K562 (cell line): Measurements from ENCODE around the gene POLR1H. TPM values are rescaled to one million over a fixed set of nuclear protein-coding genes. Genes with fewer than 3 reads are reported as not detected.

Experiments used
- CREB1 ChIP-seq, 2 experiments: sonication (generic) in 1 of 2; formaldehyde crosslinking in 1 of 2; IDR thresholded peaks; 2 replicates each; pipeline versions ENCODE4 v1.6.1 to v1.8.0; 2012 to 2022; ENCODE audit warnings: inconsistent platforms in 1 of 2, mild to moderate bottlenecking in 1 of 2, missing genetic modification reagents in 1 of 2, moderate library complexity in 1 of 2
- DLX4 ChIP-seq: fragments of 250-450 bp; sonication (Bioruptor Pico); IDR thresholded peaks from 2 replicates; pipeline ENCODE4 v1.6.1; 2021; ENCODE audit warnings: mild to moderate bottlenecking
- DMBX1 ChIP-seq: fragments of 250-450 bp; sonication (Bioruptor Pico); IDR thresholded peaks from 2 replicates; pipeline ENCODE4 v1.8.0; 2022; ENCODE audit warnings: inconsistent platforms, mild to moderate bottlenecking, moderate library complexity, borderline replicate concordance
- ESRRB ChIP-seq: fragments of 250-450 bp; sonication (Bioruptor Pico); IDR thresholded peaks from 2 replicates; pipeline ENCODE4 v1.5.0; 2020; ENCODE audit warnings: mild to moderate bottlenecking, moderate library complexity, borderline replicate concordance
- FOXK2 ChIP-seq, 2 experiments: fragments of 450-650 bp; IDR thresholded peaks in 1 of 2; conservative IDR thresholded peaks in 1 of 2; 2 replicates each; pipeline ENCODE4 v1.6.1; 2016; ENCODE audit warnings: low read depth in 2 of 2, mild to moderate bottlenecking in 1 of 2
- HDAC3 ChIP-seq: fragments of 450-650 bp; IDR thresholded peaks from 2 replicates; pipeline ENCODE4 v1.6.1; 2018; ENCODE audit warnings: borderline replicate concordance, mild to moderate bottlenecking, moderate library complexity; ENCODE audit not compliant: partially characterized antibody
- NR2C1 ChIP-seq, 2 experiments: fragments of 450-650 bp; IDR thresholded peaks; 2 replicates each; pipeline ENCODE4 v1.6.1; 2017; ENCODE audit warnings: mild to moderate bottlenecking in 2 of 2, antibody characterized with exemption in 1 of 2, inconsistent platforms in 1 of 2, missing compliant biosample characterization in 1 of 2, missing genetic modification characterization in 1 of 2
- NRF1 ChIP-seq, 2 experiments: fragments of 450-650 bp; IDR thresholded peaks in 1 of 2; conservative IDR thresholded peaks in 1 of 2; 2 replicates each; pipeline ENCODE4 v1.6.1; 2014; ENCODE audit warnings: mild to moderate bottlenecking in 2 of 2
- PHF20 ChIP-seq: fragments of 450-650 bp; IDR thresholded peaks from 2 replicates; pipeline ENCODE4 v1.6.1; 2018; ENCODE audit not compliant: partially characterized antibody
- RBFOX2 ChIP-seq: fragments of 200-400 bp; formaldehyde crosslinking; IDR thresholded peaks from 2 replicates; pipeline ENCODE4 v1.6.1; 2017; ENCODE audit warnings: low read depth, mild to moderate bottlenecking, low read length, moderate library complexity
- SIX5 ChIP-seq, 2 experiments: IDR thresholded peaks; 2 replicates each; pipeline ENCODE4 v1.6.1; 2011; ENCODE audit warnings: low read length in 2 of 2, borderline replicate concordance in 1 of 2, low read depth in 1 of 2, mild to moderate bottlenecking in 1 of 2, moderate library complexity in 1 of 2; ENCODE audit not compliant: insufficient read depth in 1 of 2
- TCF3 ChIP-seq: sonication (generic); formaldehyde crosslinking; IDR thresholded peaks from 2 replicates; pipeline ENCODE4 v1.4.0; 2020; ENCODE audit warnings: mild to moderate bottlenecking, missing genetic modification reagents
- WHSC1 ChIP-seq: IDR thresholded peaks from one replicate; pipeline ENCODE4 v1.6.1; 2012; ENCODE audit warnings: low read length, control low read depth, inconsistent platforms
- ZKSCAN1 ChIP-seq: fragments of 150-350 bp; IDR thresholded peaks from 2 replicates; pipeline ENCODE4 v1.6.1; 2016; ENCODE audit warnings: low read depth, low read length
- ZNF232 ChIP-seq: sonication (generic); formaldehyde crosslinking; IDR thresholded peaks from 2 replicates; pipeline ENCODE4 v1.8.0; 2022; ENCODE audit warnings: mild to moderate bottlenecking, missing genetic modification reagents
- polyA plus RNA-seq, 8 experiments: library from polyadenylated mRNA; depleted of rRNA in 4 of 8; stranded (reverse) in 5 of 8; unstranded in 3 of 8; fragments of >200 nt; fragmentation: Nextera tagmentation in 2 of 8; fragmentation: Illumina TruSeq in 1 of 8; extraction: Ambion mirVana in 2 of 8; extraction: Trizol in 1 of 8; gene quantifications; 2 replicates each; pipeline versions ENCODE4 v1.2.1 to v1.2.3, GENCODE V29; 2011 to 2014; ENCODE audit warnings: inconsistent platforms in 1 of 8, missing spikeins in 1 of 8
- total RNA-seq, 7 experiments: library from RNA; depleted of rRNA in 6 of 7; stranded (reverse); fragments of >200 nt in 6 of 7; fragmentation: Illumina TruSeq in 2 of 7; extraction: Trizol in 2 of 7; gene quantifications; 2 replicates each; pipeline versions ENCODE4 v1.2.1 to v1.2.3, GENCODE V29; 2011 to 2021; ENCODE audit warnings: low replicate concordance in 1 of 7
- TF ChIP-seq, protein P1 (sequence below): sonication (generic); formaldehyde crosslinking; IDR thresholded peaks from 2 replicates; pipeline ENCODE4 v1.8.0; 2023; ENCODE audit warnings: missing genetic modification reagents, mild to moderate bottlenecking, borderline replicate concordance
- TF ChIP-seq, protein P2 (sequence below): sonication (generic); formaldehyde crosslinking; IDR thresholded peaks from 2 replicates; pipeline ENCODE4 v1.9.0; 2022; ENCODE audit warnings: mild to moderate bottlenecking, missing genetic modification reagents
- TF ChIP-seq, protein P3 (sequence below): fragments of 250-450 bp; sonication (Bioruptor Pico); IDR thresholded peaks from 2 replicates; pipeline ENCODE4 v1.8.0; 2021; ENCODE audit warnings: mild to moderate bottlenecking, moderate library complexity

Gene POLR1H
- total and polyA plus RNA-seq, 9 of the 15 experiments (the other 6 are each of a cell fraction or from before 2014, with no cell fraction given) = 92.2 to 333 (median 143) TPM

DNA sequence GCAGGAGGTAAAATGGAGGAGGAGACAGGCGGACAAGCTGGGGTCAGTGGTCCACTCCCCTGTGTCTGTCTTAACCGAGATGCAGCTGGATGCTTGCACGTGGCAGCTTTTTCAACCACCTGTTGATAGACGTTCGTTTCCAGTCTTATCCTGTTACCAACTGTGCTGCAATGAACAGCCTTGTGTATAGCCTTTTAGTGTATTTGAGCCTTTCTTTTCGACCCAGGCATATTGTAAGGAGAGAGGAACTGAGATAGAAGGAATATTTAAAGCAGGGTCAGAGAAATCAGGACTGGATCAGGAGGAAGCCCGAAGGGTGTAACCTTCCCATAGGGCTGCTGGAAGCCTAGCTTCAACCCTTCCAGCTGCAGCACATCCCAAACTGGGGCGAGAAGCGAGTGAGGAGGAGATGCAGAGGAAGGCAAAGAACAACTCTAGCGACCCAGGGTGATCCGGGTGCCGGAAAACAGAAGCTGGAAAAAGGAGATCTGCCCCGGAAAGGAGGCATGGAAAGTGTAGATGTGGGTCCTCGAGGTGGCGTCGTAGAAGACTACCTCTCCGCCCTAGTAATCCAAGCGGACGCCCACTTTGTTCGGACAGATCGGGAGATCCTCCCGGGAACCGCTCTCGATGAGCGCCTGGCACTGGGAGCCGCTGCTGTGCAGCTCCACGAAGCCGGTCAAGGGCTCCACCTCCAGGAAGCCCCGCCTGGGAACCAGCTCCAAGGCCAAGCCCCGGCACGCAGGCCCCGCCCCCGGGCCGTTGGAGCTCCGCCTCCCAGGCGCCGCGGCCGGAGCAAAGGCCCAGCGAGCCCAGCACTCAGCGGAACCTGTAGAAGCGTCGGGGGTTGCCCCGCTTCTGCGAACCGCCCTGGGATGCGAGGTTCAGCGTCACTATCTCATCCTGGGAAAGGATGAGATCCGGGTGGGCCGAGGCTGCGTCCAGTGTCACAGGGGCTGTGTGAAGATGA is 40.7 kb downstream of the POLR1H start (continued):
- TF ChIP-seq, protein P1, sequence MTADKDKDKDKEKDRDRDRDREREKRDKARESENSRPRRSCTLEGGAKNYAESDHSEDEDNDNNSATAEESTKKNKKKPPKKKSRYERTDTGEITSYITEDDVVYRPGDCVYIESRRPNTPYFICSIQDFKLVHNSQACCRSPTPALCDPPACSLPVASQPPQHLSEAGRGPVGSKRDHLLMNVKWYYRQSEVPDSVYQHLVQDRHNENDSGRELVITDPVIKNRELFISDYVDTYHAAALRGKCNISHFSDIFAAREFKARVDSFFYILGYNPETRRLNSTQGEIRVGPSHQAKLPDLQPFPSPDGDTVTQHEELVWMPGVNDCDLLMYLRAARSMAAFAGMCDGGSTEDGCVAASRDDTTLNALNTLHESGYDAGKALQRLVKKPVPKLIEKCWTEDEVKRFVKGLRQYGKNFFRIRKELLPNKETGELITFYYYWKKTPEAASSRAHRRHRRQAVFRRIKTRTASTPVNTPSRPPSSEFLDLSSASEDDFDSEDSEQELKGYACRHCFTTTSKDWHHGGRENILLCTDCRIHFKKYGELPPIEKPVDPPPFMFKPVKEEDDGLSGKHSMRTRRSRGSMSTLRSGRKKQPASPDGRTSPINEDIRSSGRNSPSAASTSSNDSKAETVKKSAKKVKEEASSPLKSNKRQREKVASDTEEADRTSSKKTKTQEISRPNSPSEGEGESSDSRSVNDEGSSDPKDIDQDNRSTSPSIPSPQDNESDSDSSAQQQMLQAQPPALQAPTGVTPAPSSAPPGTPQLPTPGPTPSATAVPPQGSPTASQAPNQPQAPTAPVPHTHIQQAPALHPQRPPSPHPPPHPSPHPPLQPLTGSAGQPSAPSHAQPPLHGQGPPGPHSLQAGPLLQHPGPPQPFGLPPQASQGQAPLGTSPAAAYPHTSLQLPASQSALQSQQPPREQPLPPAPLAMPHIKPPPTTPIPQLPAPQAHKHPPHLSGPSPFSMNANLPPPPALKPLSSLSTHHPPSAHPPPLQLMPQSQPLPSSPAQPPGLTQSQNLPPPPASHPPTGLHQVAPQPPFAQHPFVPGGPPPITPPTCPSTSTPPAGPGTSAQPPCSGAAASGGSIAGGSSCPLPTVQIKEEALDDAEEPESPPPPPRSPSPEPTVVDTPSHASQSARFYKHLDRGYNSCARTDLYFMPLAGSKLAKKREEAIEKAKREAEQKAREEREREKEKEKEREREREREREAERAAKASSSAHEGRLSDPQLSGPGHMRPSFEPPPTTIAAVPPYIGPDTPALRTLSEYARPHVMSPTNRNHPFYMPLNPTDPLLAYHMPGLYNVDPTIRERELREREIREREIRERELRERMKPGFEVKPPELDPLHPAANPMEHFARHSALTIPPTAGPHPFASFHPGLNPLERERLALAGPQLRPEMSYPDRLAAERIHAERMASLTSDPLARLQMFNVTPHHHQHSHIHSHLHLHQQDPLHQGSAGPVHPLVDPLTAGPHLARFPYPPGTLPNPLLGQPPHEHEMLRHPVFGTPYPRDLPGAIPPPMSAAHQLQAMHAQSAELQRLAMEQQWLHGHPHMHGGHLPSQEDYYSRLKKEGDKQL (CRISPR knock-in tag) = no peak
- TF ChIP-seq DMBX1 (CRISPR knock-in tag) (no peak), PHF20 (no peak), NRF1 (conservative IDR thresholded peaks at IDR 0.05 in 1 of 2, IDR thresholded peaks at IDR 0.05 in 1 of 2) (peak; percentile 71 to 78), SIX5 (IDR thresholded peaks at IDR 0.05; ENCODE audit: borderline replicate concordance in 1 of 2, insufficient read depth in 1 of 2, low read depth in 1 of 2, low read length in 2 of 2) (no peak), NR2C1 (IDR thresholded peaks at IDR 0.05) (no peak), NR2C1 (tag; IDR thresholded peaks at IDR 0.05) (no peak), HDAC3 (no peak), FOXK2 (conservative IDR thresholded peaks at IDR 0.05 in 1 of 2, IDR thresholded peaks at IDR 0.05 in 1 of 2; ENCODE audit: low read depth in 2 of 2) (no peak), DLX4 (no peak), RBFOX2 (peak; percentile 72), ZNF232 (CRISPR knock-in tag) (no peak), ESRRB (CRISPR knock-in tag) (no peak), TCF3 (no peak), ZKSCAN1 (no peak), CREB1 (IDR thresholded peaks at IDR 0.05) (no peak), CREB1 (CRISPR knock-in tag; IDR thresholded peaks at IDR 0.05) (no peak), WHSC1 (no peak)
- TF ChIP-seq, protein P2, sequence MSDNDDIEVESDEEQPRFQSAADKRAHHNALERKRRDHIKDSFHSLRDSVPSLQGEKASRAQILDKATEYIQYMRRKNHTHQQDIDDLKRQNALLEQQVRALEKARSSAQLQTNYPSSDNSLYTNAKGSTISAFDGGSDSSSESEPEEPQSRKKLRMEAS (CRISPR knock-in tag) = peak; percentile 2; the same call in 1 of the 2 replicates
- TF ChIP-seq, protein P3, sequence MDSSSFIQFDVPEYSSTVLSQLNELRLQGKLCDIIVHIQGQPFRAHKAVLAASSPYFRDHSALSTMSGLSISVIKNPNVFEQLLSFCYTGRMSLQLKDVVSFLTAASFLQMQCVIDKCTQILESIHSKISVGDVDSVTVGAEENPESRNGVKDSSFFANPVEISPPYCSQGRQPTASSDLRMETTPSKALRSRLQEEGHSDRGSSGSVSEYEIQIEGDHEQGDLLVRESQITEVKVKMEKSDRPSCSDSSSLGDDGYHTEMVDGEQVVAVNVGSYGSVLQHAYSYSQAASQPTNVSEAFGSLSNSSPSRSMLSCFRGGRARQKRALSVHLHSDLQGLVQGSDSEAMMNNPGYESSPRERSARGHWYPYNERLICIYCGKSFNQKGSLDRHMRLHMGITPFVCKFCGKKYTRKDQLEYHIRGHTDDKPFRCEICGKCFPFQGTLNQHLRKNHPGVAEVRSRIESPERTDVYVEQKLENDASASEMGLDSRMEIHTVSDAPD (CRISPR knock-in tag) = no peak
